Measurements from ENCODE around the gene DLL4.

The DLL4 gene

GRCh38 chr15:40926659-40927494 is 2.3 kb upstream of the DLL4 start:
- TF ChIP-seq CTCF (IDR thresholded peaks at IDR 0.05; ENCODE audit: insufficient read depth, low read depth, low read length, missing control alignments), result no peak
- no peak for DNase-seq (ENCODE audit: low read depth)
- no peak overlapping the region for H3K4me3 ChIP-seq (ENCODE audit: low read depth, low read length)

- no peak overlapping the region for H3K4me3 ChIP-seq (ENCODE audit: low read depth, low read length)
- no peak for DNase-seq (ENCODE audit: low read depth)
- no peak for TF ChIP-seq CTCF (IDR thresholded peaks at IDR 0.05; ENCODE audit: insufficient read depth, low read depth, low read length, missing control alignments)
Measured at GRCh38 chr15:40927495-40927872, 1.7 kb upstream of the DLL4 start.

- no peak for DNase-seq (ENCODE audit: low read depth)
- no peak for TF ChIP-seq CTCF (IDR thresholded peaks at IDR 0.05; ENCODE audit: insufficient read depth, low read depth, low read length, missing control alignments)
Measured at GRCh38 chr15:40927873-40928806, 1.0 kb upstream of the DLL4 start.

GRCh38 chr15:40929660-40930429 is 705 bp downstream of the DLL4 start:
- no peak for DNase-seq (ENCODE audit: low read depth)
- no peak for TF ChIP-seq CTCF (IDR thresholded peaks at IDR 0.05; ENCODE audit: insufficient read depth, low read depth, low read length, missing control alignments)
- H3K4me3 ChIP-seq (ENCODE audit: low read depth, low read length), result peak overlapping the region; percentile 45

More at GRCh38 chr15:40927873-40928806, 1.0 kb upstream of the DLL4 start:
- H3K4me3 ChIP-seq (ENCODE audit: low read depth, low read length), result peak overlapping the region; percentile 45

- peak overlapping the region; percentile 29 for H3K4me3 ChIP-seq (ENCODE audit: low read depth, low read length)
- TF ChIP-seq CTCF (IDR thresholded peaks at IDR 0.05; ENCODE audit: insufficient read depth, low read depth, low read length, missing control alignments), result peak; percentile 77
Measured at GRCh38 chr15:40930430-40931299, 1.5 kb downstream of the DLL4 start.

More at GRCh38 chr15:40930430-40931299, 1.5 kb downstream of the DLL4 start:
- DNase-seq (ENCODE audit: low read depth), result peak; percentile 58

Measured in GM12865 (cell line).